Uterus (tissue), 4 donors: Measurements from ENCODE around the gene FHIT. TPM values are rescaled to one million over a fixed set of nuclear protein-coding genes. Genes with fewer than 3 reads are reported as not detected.

Source experiments
- DNase-seq, 2 donors: peaks; one replicate each; pipeline ENCODE4 v3.0.0-alpha.2; 2019 to 2020
- H3K27ac ChIP-seq, 2 donors: fragments of 200-600 bp; sonication (generic); 1 replicate in 1 of 2; 2 replicates in 1 of 2; pipeline ENCODE4 v1.5.1; 2016 to 2018
- H3K27me3 ChIP-seq, 2 donors: fragments of 200-600 bp; sonication (generic); one replicate each; pipeline ENCODE4 v1.5.1; 2018 to 2019; ENCODE audit warnings: control low read depth in 1 of 2
- H3K36me3 ChIP-seq, 2 donors: fragments of 200-600 bp; sonication (generic); one replicate each; pipeline ENCODE4 v1.5.1; 2019; ENCODE audit warnings: control low read depth in 1 of 2
- H3K4me1 ChIP-seq, 2 donors: fragments of 200-600 bp; sonication (generic); one replicate each; pipeline ENCODE4 v1.5.1; 2018 to 2019; ENCODE audit warnings: control low read depth in 1 of 2
- H3K4me3 ChIP-seq, 2 donors: fragments of 200-600 bp; sonication (generic); 1 replicate in 1 of 2; 2 replicates in 1 of 2; pipeline ENCODE4 v1.5.1; 2018 to 2019; ENCODE audit warnings: mild to moderate bottlenecking in 1 of 2
- H3K9me3 ChIP-seq, 2 donors: fragments of 200-600 bp; sonication (generic); one replicate each; pipeline ENCODE4 v1.5.1; 2019; ENCODE audit warnings: control low read depth in 1 of 2
- POLR2A ChIP-seq, 2 donors: fragments of 450-650 bp; IDR thresholded peaks; one replicate each; pipeline ENCODE4 v1.6.1; 2016; ENCODE audit warnings: antibody characterized with exemption in 2 of 2, mild to moderate bottlenecking in 1 of 2, moderate library complexity in 1 of 2
- intact Hi-C: fragments of 100-400 bp; cut with DNase I; formaldehyde crosslinking; loops from one replicate; pipeline ENCODE4 v1.15.1; 2023; ENCODE audit warnings: low total_unique reads
- total RNA-seq, 4 donors: library from RNA; depleted of rRNA in 3 of 4; stranded (reverse); fragments of >200 nt in 3 of 4; gene quantifications; one replicate each; pipeline versions ENCODE4 v1.1.0 to v1.2.4, GENCODE V29; 2014 to 2023
- TF ChIP-seq, protein P1 (sequence below), 4 experiments: fragments of 200-600 bp in 2 of 4; fragments of 450-650 bp in 2 of 4; sonication (generic) in 2 of 4; IDR thresholded peaks; one replicate each; pipeline ENCODE4 v1.5.1; 2016 to 2019; ENCODE audit warnings: antibody characterized with exemption in 4 of 4, mild to moderate bottlenecking in 2 of 4, moderate library complexity in 1 of 4
- donor health status: DM: yes; HTN: yes; CAD: no.

The FHIT gene
- total RNA-seq, 4 donors from 2014 or later: 1.3 to 15.2 (median 7.3) TPM

DNA sequence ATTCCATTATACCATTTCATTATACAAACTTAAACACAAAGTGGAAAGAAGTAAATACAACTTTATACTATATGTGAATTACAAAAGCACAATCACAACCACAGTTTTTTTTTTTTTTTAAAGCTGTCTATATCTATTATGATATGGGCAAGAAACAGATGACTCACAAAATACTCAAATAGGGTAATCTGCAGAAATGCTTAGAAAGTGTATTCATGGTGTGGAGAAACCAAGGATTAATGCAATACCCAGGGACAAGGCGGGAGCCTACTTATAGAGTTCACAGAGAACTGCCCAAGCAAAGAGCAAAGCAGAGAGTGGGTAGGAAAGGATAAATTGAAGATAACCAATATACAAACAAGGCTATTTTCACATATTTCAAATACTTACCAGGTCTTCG lies 332.0 kb downstream of the FHIT start:
- no peaks in the 10 kb centered on the region for H3K4me1 ChIP-seq
- no peaks in the 10 kb centered on the region for H3K36me3 ChIP-seq
- H3K27me3 ChIP-seq: no peaks in the 10 kb centered on the region
- intact Hi-C loops: no loop called here
- TF ChIP-seq, protein P1, sequence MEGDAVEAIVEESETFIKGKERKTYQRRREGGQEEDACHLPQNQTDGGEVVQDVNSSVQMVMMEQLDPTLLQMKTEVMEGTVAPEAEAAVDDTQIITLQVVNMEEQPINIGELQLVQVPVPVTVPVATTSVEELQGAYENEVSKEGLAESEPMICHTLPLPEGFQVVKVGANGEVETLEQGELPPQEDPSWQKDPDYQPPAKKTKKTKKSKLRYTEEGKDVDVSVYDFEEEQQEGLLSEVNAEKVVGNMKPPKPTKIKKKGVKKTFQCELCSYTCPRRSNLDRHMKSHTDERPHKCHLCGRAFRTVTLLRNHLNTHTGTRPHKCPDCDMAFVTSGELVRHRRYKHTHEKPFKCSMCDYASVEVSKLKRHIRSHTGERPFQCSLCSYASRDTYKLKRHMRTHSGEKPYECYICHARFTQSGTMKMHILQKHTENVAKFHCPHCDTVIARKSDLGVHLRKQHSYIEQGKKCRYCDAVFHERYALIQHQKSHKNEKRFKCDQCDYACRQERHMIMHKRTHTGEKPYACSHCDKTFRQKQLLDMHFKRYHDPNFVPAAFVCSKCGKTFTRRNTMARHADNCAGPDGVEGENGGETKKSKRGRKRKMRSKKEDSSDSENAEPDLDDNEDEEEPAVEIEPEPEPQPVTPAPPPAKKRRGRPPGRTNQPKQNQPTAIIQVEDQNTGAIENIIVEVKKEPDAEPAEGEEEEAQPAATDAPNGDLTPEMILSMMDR (IDR thresholded peaks at IDR 0.05): no peak
- no peak for TF ChIP-seq POLR2A (IDR thresholded peaks at IDR 0.05)
- no peak overlapping the region for H3K4me3 ChIP-seq
- H3K27ac ChIP-seq: no peak overlapping the region
- no peaks in the 10 kb centered on the region for H3K9me3 ChIP-seq
- DNase-seq: no peak

DNA sequence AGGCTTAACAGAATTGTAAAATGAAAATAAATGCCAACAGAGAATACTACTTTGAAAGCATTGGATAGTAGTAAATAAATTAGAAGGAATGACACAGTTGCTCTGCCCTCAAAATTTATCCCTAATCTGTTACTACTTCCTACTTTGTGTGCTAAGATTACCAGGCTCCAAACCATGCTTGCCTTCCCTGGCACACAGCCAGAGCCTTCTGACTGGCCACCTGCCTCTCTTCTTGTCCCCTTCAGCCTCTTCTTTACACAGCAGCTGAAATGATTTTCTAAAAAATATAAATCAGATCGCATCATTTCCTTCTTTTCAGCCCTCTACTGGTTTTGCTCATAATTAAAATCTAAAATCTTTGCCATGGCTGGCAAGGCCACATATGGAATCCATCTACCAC lies 334.1 kb downstream of the FHIT start:
- intact Hi-C loops: no loop called here
- TF ChIP-seq POLR2A (IDR thresholded peaks at IDR 0.05): no peak
- no peak for DNase-seq
- Histone ChIP-seq H3K4me3 (no peak overlapping the region), H3K27ac (no peak overlapping the region), H3K36me3 (no peaks in the 10 kb centered on the region), H3K9me3 (no peaks in the 10 kb centered on the region), H3K27me3 (no peaks in the 10 kb centered on the region), H3K4me1 (no peaks in the 10 kb centered on the region)

DNA sequence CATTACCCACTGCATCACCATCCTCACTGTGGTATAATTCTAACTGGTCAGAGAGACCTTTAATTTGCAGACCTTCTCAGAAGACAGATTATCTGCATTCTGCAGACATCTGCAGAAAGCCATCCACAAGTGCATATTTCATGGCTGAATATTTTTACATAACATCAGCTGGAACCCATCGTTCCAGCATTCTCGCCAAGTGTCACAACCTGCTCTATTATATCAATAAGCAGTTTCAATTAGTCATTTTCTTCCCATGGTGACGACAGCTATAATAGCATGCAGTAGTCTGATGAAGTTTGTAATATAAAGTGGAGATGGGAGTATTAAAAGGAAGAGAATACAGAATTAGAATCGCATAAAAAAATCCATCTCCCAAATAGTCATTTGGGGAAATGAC lies 334.7 kb downstream of the FHIT start:
- TF ChIP-seq, protein P1 (IDR thresholded peaks at IDR 0.05): no peak
- no peak for TF ChIP-seq POLR2A (IDR thresholded peaks at IDR 0.05)
- intact Hi-C loops: no loop called here
- H3K9me3 ChIP-seq: no peaks in the 10 kb centered on the region

DNA sequence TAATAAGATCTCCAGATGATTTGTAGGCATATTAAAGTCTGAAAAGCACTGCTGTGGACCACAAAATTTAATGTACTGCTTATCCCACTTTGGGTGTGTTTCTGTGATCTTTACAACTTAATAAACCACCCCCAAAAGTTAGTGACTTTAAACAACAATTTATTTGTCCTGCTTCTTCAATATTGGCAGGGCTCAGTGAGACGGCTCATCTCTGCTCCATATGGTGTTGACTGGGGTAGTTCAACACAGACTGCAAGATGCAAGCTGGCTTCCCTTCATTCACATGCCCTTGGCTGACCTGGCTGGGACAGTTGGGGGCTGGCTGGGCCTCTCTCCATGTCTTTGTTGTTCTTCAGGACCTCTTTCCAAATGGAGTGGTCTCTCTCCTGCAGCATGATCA lies 337.8 kb downstream of the FHIT start:
- H3K4me1 ChIP-seq: no peaks in the 10 kb centered on the region
- TF ChIP-seq, protein P1 (IDR thresholded peaks at IDR 0.05): no peak
- TF ChIP-seq POLR2A (IDR thresholded peaks at IDR 0.05): no peak
- H3K4me3 ChIP-seq: no peak overlapping the region
- no peak overlapping the region for H3K27ac ChIP-seq
- H3K9me3 ChIP-seq: no peaks in the 10 kb centered on the region
- no peaks in the 10 kb centered on the region for H3K36me3 ChIP-seq
- intact Hi-C loops: no loop called here
- H3K27me3 ChIP-seq: no peaks in the 10 kb centered on the region
- DNase-seq: no peak

More for the DNA sequence above, 334.7 kb downstream of the FHIT start:
- Histone ChIP-seq H3K27me3 (no peaks in the 10 kb centered on the region), H3K4me1 (no peaks in the 10 kb centered on the region), H3K36me3 (no peaks in the 10 kb centered on the region), H3K4me3 (no peak overlapping the region), H3K27ac (no peak overlapping the region)
- DNase-seq: no peak

DNA sequence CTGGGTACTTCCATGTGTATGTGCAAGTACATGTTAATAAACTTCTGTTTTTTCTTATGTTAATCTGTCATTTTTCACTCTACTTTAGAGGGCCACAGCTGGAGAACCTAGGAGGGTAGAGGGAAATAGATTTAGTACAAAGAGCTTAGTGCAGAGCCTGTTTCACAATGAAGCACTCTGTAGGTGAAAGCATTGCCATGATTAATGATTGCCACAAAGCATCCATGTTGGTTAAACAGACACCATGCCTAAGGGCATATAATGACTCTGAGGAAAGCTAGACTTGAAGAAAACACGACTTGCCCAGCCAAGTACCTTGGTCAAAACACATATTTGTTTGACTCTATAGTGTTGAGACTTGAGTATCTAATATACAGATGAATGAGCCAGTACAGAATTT lies 338.4 kb downstream of the FHIT start:
- H3K27me3 ChIP-seq: no peaks in the 10 kb centered on the region

More for the DNA sequence above, 338.4 kb downstream of the FHIT start:
- no peaks in the 10 kb centered on the region for H3K4me1 ChIP-seq
- no peak overlapping the region for H3K27ac ChIP-seq
- H3K4me3 ChIP-seq: no peak overlapping the region
- DNase-seq: no peak
- intact Hi-C loops: no loop called here
- no peak for TF ChIP-seq POLR2A (IDR thresholded peaks at IDR 0.05)
- TF ChIP-seq, protein P1 (IDR thresholded peaks at IDR 0.05): no peak
- H3K36me3 ChIP-seq: no peaks in the 10 kb centered on the region
- H3K9me3 ChIP-seq: no peaks in the 10 kb centered on the region
